OCI-LY1 (cell line): ENCODE measurements around the gene WDR74.

Source experiments
- H2AFZ ChIP-seq: fragments of 200-600 bp; sonication (generic), shearing (Covaris generic); 2 replicates; pipeline ENCODE4 v1.6.0; 2014; ENCODE audit warnings: antibody characterized with exemption, mild to moderate bottlenecking, low read length
- H3F3A ChIP-seq: fragments of 200-600 bp; sonication (generic), shearing (Covaris generic); 2 replicates; pipeline ENCODE4 v1.6.0; 2014; ENCODE audit warnings: mild to moderate bottlenecking, antibody characterized with exemption, low read length, moderate library complexity; ENCODE audit not compliant: insufficient read depth
- H3K27ac ChIP-seq: fragments of 200-600 bp; sonication (generic); 2 replicates; pipeline ENCODE4 v1.5.1; 2014; ENCODE audit warnings: low read length, mixed run types, mild to moderate bottlenecking, low read depth; ENCODE audit not compliant: poor library complexity, severe bottlenecking
- H3K27me3 ChIP-seq: fragments of 200-600 bp; sonication (generic); 2 replicates; pipeline ENCODE4 v1.6.0; 2014; ENCODE audit warnings: antibody characterized with exemption, mild to moderate bottlenecking, low read length, moderate library complexity; ENCODE audit not compliant: insufficient read depth
- H3K36me3 ChIP-seq: fragments of 200-600 bp; sonication (generic); 2 replicates; pipeline ENCODE4 v1.6.1; 2014; ENCODE audit warnings: mild to moderate bottlenecking, antibody characterized with exemption, low read length, moderate library complexity, mixed read lengths; ENCODE audit not compliant: insufficient read depth
- H3K4me1 ChIP-seq: fragments of 200-600 bp; sonication (generic); 2 replicates; pipeline ENCODE4 v1.5.1; 2014; ENCODE audit warnings: mild to moderate bottlenecking, low read length, moderate library complexity; ENCODE audit not compliant: insufficient read depth, severe bottlenecking
- H3K4me2 ChIP-seq: fragments of 200-600 bp; sonication (generic), shearing (Covaris generic); 2 replicates; pipeline ENCODE4 v1.6.1; 2014; ENCODE audit warnings: low read length
- H3K4me3 ChIP-seq: fragments of 200-600 bp; sonication (generic); 2 replicates; pipeline ENCODE4 v1.5.1; 2014; ENCODE audit warnings: low read length, low read depth, mild to moderate bottlenecking, mixed read lengths; ENCODE audit not compliant: poor library complexity, severe bottlenecking
- H3K79me2 ChIP-seq: fragments of 200-600 bp; shearing (Covaris generic); 2 replicates; pipeline ENCODE4 v1.6.1; 2016; ENCODE audit warnings: mixed run types, low read length, mixed read lengths; ENCODE audit not compliant: insufficient read depth
- H3K9ac ChIP-seq: fragments of 200-600 bp; sonication (generic), shearing (Covaris generic); 2 replicates; pipeline ENCODE4 v1.6.1; 2014; ENCODE audit warnings: mild to moderate bottlenecking, low read length, mixed read lengths
- H3K9me2 ChIP-seq: fragments of 200-600 bp; sonication (generic), shearing (Covaris generic); 2 replicates; pipeline ENCODE4 v1.6.1; 2014; ENCODE audit warnings: low read depth, mild to moderate bottlenecking, low read length, mixed read lengths
- H3K9me3 ChIP-seq: fragments of 200-600 bp; shearing (Covaris generic); 2 replicates; pipeline ENCODE4 v1.6.1; 2014; ENCODE audit warnings: low read length, mixed read lengths
- H4K20me1 ChIP-seq: fragments of 200-600 bp; sonication (generic), shearing (Covaris generic); 2 replicates; pipeline ENCODE4 v1.6.0; 2016; ENCODE audit warnings: mild to moderate bottlenecking, low read length; ENCODE audit not compliant: insufficient read depth
- CTCF ChIP-seq: fragments of 200-600 bp; sonication (generic), shearing (Covaris generic); IDR thresholded peaks from 2 replicates; pipeline ENCODE4 v1.5.1; 2017; ENCODE audit warnings: mild to moderate bottlenecking, antibody characterized with exemption, low read length, moderate library complexity, mixed read lengths
- EZH2 ChIP-seq: fragments of 200-600 bp; sonication (generic), shearing (Covaris generic); IDR thresholded peaks from 2 replicates; pipeline ENCODE4 v1.8.0; 2017; ENCODE audit warnings: borderline replicate concordance, mixed run types, mild to moderate bottlenecking, antibody characterized with exemption, low read length, moderate library complexity, mixed read lengths

WDR74 gene

GRCh38 chr11:62789576-62789975 lies 49.8 kb downstream of the WDR74 start:
- H3K36me3 ChIP-seq: peaks cover 42% of the 10 kb centered on the region
- no peaks in the 10 kb centered on the region for H3K9me3 ChIP-seq
- H3F3A ChIP-seq: no peaks in the 10 kb centered on the region
- H3K9me2 ChIP-seq: no peaks in the 10 kb centered on the region
- no peak overlapping the region for H2AFZ ChIP-seq
- H3K4me1 ChIP-seq: peaks cover 50% of the 10 kb centered on the region
- TF ChIP-seq CTCF: no peak
- H3K27ac ChIP-seq: peak overlapping the region; percentile 6
- H3K4me3 ChIP-seq: no peak overlapping the region
- peak overlapping the region; percentile 4; the same call in 1 of the 2 replicates for H3K9ac ChIP-seq
- 0 out of 2 replicates have a peak overlapping the region, but pooled peaks have one; percentile 19 for H3K4me2 ChIP-seq
- H4K20me1 ChIP-seq: no peaks in the 10 kb centered on the region
- no peaks in the 10 kb centered on the region for H3K27me3 ChIP-seq
- H3K79me2 ChIP-seq: peaks cover 11% of the 10 kb centered on the region; the same call in 1 of the 2 replicates

GRCh38 chr11:62788991-62789390 lies 50.4 kb downstream of the WDR74 start:
- Histone ChIP-seq H3K36me3 (peaks cover 36% of the 10 kb centered on the region), H3K4me2 (peak overlapping the region; percentile 98; the same call in 1 of the 2 replicates)
- TF ChIP-seq CTCF: no peak
- no peak for TF ChIP-seq EZH2

GRCh38 chr11:62787005-62787759 lies 52.2 kb downstream of the WDR74 start, which contains the start of gene TMEM179B:
Gene TMEM179B, plus strand, starts transcription at chr11:62787402. Its CDS starts 30 bp downstream, at chr11:62787432.
- Histone ChIP-seq H3K4me2 (peak within 1 kb of the TSS; percentile 98), H3K9me3 (no peaks in the 10 kb centered on the region), H4K20me1 (no peaks in the 10 kb centered on the region), H3F3A (no peaks in the 10 kb centered on the region), H3K36me3 (peaks cover 30% of the 10 kb centered on the region; the same call in 1 of the 2 replicates), H3K9ac (peak within 1 kb of the TSS; percentile 92), H3K9me2 (no peaks in the 10 kb centered on the region), H3K4me1 (peaks cover 46% of the 10 kb centered on the region), H2AFZ (no peak within 1 kb of the TSS), H3K4me3 (peak within 1 kb of the TSS; percentile 95), H3K27me3 (no peaks in the 10 kb centered on the region), H3K27ac (peak within 1 kb of the TSS; percentile 66), H3K79me2 (peaks cover 11% of the 10 kb centered on the region; the same call in 1 of the 2 replicates)
- TF ChIP-seq EZH2 (no peak), CTCF (peak; percentile 39)

More at GRCh38 chr11:62788991-62789390, 50.4 kb downstream of the WDR74 start:
- Histone ChIP-seq H3K9me3 (no peaks in the 10 kb centered on the region), H3K4me3 (peak overlapping the region; percentile 95), H3K9me2 (no peaks in the 10 kb centered on the region), H3K27ac (peak overlapping the region; percentile 15), H3F3A (no peaks in the 10 kb centered on the region), H4K20me1 (no peaks in the 10 kb centered on the region), H3K79me2 (peaks cover 11% of the 10 kb centered on the region; the same call in 1 of the 2 replicates), H3K9ac (peak overlapping the region; percentile 38; the same call in 1 of the 2 replicates), H3K27me3 (no peaks in the 10 kb centered on the region), H2AFZ (no peak overlapping the region), H3K4me1 (peaks cover 50% of the 10 kb centered on the region)
